HepG2 (cell line): ENCODE measurements around the gene ATOH8. TPM values are rescaled to one million over a fixed set of nuclear protein-coding genes. Genes with fewer than 3 reads are reported as not detected.

Experiments
- AGO2 ChIP-seq: fragments of 200-400 bp; formaldehyde crosslinking; optimal IDR thresholded peaks from 2 replicates; pipeline ENCODE3; 2017; ENCODE audit warnings: mild to moderate bottlenecking, low read depth, low read length, moderate library complexity
- ATF5 ChIP-seq: sonication (generic); formaldehyde crosslinking; IDR thresholded peaks from 2 replicates; pipeline ENCODE4 v1.4.0; 2020; ENCODE audit warnings: mild to moderate bottlenecking, low read depth, missing genetic modification reagents
- FOXK1 ChIP-seq: sonication (generic); formaldehyde crosslinking; IDR thresholded peaks from 2 replicates; pipeline ENCODE4 v1.4.0; 2020; ENCODE audit warnings: low read depth, missing genetic modification reagents, borderline replicate concordance
- GLMP ChIP-seq: sonication (generic); formaldehyde crosslinking; IDR thresholded peaks from 2 replicates; pipeline ENCODE4 v1.9.0; 2021; ENCODE audit warnings: missing genetic modification reagents, mild to moderate bottlenecking, borderline replicate concordance
- MED1 ChIP-seq: sonication (generic); formaldehyde crosslinking; IDR thresholded peaks from 2 replicates; pipeline ENCODE4 v1.4.0; 2020; ENCODE audit warnings: missing genetic modification reagents
- MYC ChIP-seq: sonication (generic); formaldehyde crosslinking; IDR thresholded peaks from 2 replicates; pipeline ENCODE4 v1.9.0; 2021; ENCODE audit warnings: missing genetic modification reagents, borderline replicate concordance
- REXO4 ChIP-seq: sonication (generic); formaldehyde crosslinking; IDR thresholded peaks from 2 replicates; pipeline ENCODE4 v1.8.0; 2022; ENCODE audit warnings: missing genetic modification reagents, mild to moderate bottlenecking, borderline replicate concordance
- SCMH1 ChIP-seq: sonication (generic); formaldehyde crosslinking; IDR thresholded peaks from 2 replicates; pipeline ENCODE4 v1.9.0; 2021; ENCODE audit warnings: missing genetic modification reagents, mild to moderate bottlenecking, borderline replicate concordance
- TERF1 ChIP-seq: sonication (generic); formaldehyde crosslinking; IDR thresholded peaks from 2 replicates; pipeline ENCODE4 v1.8.0; 2022; ENCODE audit warnings: mild to moderate bottlenecking, missing genetic modification reagents, moderate library complexity
- THAP11 ChIP-seq: IDR thresholded peaks from 2 replicates; pipeline ENCODE4 v1.6.1; 2016; ENCODE audit warnings: missing biosample characterization, missing genetic modification reagents
- ZNF274 ChIP-seq: sonication (generic); formaldehyde crosslinking; IDR thresholded peaks from 2 replicates; pipeline ENCODE4 v1.5.1; 2020; ENCODE audit warnings: mild to moderate bottlenecking, missing genetic modification reagents
- ZNF451 ChIP-seq: sonication (generic); formaldehyde crosslinking; IDR thresholded peaks from 2 replicates; pipeline ENCODE4 v1.5.0; 2020; ENCODE audit warnings: mild to moderate bottlenecking, missing genetic modification reagents
- ZNF484 ChIP-seq: sonication (generic); formaldehyde crosslinking; IDR thresholded peaks from 2 replicates; pipeline ENCODE4 v1.5.1; 2020; ENCODE audit warnings: mild to moderate bottlenecking, low read depth, missing genetic modification reagents, borderline replicate concordance
- ZNF777 ChIP-seq: sonication (generic); formaldehyde crosslinking; IDR thresholded peaks from 2 replicates; pipeline ENCODE4 v1.4.0; 2020; ENCODE audit warnings: missing genetic modification reagents
- ZNF781 ChIP-seq: sonication (generic); formaldehyde crosslinking; IDR thresholded peaks from 2 replicates; pipeline ENCODE4 v1.5.1; 2020; ENCODE audit warnings: borderline replicate concordance, mild to moderate bottlenecking, missing genetic modification reagents; ENCODE audit errors: not compliant biosample characterization
- polyA plus RNA-seq, 8 experiments: library from polyadenylated mRNA; depleted of rRNA in 3 of 8; stranded (reverse) in 7 of 8; unstranded in 1 of 8; fragments of >200 nt; fragmentation: Illumina TruSeq in 4 of 8; extraction: Trizol in 4 of 8; gene quantifications; 2 replicates each; pipeline versions ENCODE4 v1.2.1 to v1.2.3, GENCODE V29; 2011 to 2016; ENCODE audit warnings: low read depth in 4 of 8, missing spikeins in 1 of 8, mixed read lengths in 1 of 8; ENCODE audit not compliant: insufficient read depth in 1 of 8
- total RNA-seq, 5 experiments: library from RNA; depleted of rRNA; stranded (reverse); fragments of >200 nt; fragmentation: Illumina TruSeq; extraction: Trizol; gene quantifications; 2 replicates each; pipeline ENCODE4 v1.2.3, GENCODE V29; 2016; ENCODE audit warnings: low read depth in 1 of 5
- TF ChIP-seq, protein P1 (sequence below): sonication (generic); formaldehyde crosslinking; IDR thresholded peaks from 2 replicates; pipeline ENCODE4 v1.5.1; 2020; ENCODE audit warnings: mild to moderate bottlenecking, missing genetic modification reagents
- TF ChIP-seq, protein P2 (sequence below): sonication (generic); formaldehyde crosslinking; IDR thresholded peaks from 2 replicates; pipeline ENCODE4 v1.8.0; 2022; ENCODE audit warnings: mild to moderate bottlenecking, missing genetic modification reagents
- TF ChIP-seq, protein P3 (sequence below), 2 experiments: sonication (generic) in 1 of 2; formaldehyde crosslinking in 1 of 2; IDR thresholded peaks; 2 replicates each; pipeline versions ENCODE4 v1.4.0 to v1.6.1; 2018 to 2020; ENCODE audit warnings: missing genetic modification reagents in 2 of 2, borderline replicate concordance in 1 of 2, low read depth in 1 of 2, mild to moderate bottlenecking in 1 of 2, missing biosample characterization in 1 of 2

The ATOH8 gene
- total and polyA plus RNA-seq, 2 of the 13 experiments (the other 11 are each of a cell fraction or from before 2014, with no cell fraction given) = 0.13 to 0.61 TPM

- no peak for TF ChIP-seq TERF1
- TF ChIP-seq REXO4 (CRISPR knock-in tag) = no peak
- TF ChIP-seq SCMH1 (CRISPR knock-in tag) = no peak
- TF ChIP-seq, protein P1, sequence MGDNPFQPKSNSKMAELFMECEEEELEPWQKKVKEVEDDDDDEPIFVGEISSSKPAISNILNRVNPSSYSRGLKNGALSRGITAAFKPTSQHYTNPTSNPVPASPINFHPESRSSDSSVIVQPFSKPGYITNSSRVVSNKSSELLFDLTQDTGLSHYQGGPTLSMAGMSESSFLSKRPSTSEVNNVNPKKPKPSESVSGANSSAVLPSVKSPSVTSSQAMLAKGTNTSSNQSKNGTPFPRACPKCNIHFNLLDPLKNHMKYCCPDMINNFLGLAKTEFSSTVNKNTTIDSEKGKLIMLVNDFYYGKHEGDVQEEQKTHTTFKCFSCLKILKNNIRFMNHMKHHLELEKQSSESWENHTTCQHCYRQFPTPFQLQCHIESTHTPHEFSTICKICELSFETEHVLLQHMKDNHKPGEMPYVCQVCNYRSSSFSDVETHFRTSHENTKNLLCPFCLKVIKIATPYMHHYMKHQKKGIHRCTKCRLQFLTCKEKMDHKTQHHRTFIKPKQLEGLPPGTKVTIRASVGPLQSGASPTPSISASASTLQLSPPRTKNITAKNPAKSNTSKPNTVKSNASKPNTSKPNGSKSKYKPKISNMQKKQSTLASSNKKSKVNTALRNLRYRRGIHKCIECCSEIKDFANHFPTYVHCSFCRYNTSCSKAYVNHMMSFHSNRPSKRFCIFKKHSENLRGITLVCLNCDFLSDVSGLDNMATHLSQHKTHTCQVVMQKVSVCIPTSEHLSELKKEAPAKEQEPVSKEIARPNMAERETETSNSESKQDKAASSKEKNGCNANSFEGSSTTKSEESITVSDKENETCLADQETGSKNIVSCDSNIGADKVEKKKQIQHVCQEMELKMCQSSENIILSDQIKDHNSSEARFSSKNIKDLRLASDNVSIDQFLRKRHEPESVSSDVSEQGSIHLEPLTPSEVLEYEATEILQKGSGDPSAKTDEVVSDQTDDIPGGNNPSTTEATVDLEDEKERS (CRISPR knock-in tag) = no peak
- 0 out of 2 replicates have a peak, but pooled peaks have one; percentile 48 for TF ChIP-seq ZNF777 (CRISPR knock-in tag)
- no peak for TF ChIP-seq AGO2
- TF ChIP-seq MYC (CRISPR knock-in tag) = no peak; the same call in 1 of the 2 replicates
- TF ChIP-seq, protein P2, sequence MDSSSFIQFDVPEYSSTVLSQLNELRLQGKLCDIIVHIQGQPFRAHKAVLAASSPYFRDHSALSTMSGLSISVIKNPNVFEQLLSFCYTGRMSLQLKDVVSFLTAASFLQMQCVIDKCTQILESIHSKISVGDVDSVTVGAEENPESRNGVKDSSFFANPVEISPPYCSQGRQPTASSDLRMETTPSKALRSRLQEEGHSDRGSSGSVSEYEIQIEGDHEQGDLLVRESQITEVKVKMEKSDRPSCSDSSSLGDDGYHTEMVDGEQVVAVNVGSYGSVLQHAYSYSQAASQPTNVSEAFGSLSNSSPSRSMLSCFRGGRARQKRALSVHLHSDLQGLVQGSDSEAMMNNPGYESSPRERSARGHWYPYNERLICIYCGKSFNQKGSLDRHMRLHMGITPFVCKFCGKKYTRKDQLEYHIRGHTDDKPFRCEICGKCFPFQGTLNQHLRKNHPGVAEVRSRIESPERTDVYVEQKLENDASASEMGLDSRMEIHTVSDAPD (CRISPR knock-in tag) = no peak; the same call in 1 of the 2 replicates
- TF ChIP-seq ZNF781 (CRISPR knock-in tag) = no peak
- no peak for TF ChIP-seq GLMP
- TF ChIP-seq ZNF451 (CRISPR knock-in tag) = peak; percentile 27; the same call in 1 of the 2 replicates
- TF ChIP-seq THAP11 (CRISPR knock-in tag) = peak; percentile 25; the same call in 1 of the 2 replicates
- no peak for TF ChIP-seq MED1 (CRISPR knock-in tag)
- no peak for TF ChIP-seq ZNF274 (CRISPR knock-in tag)
- no peak for TF ChIP-seq FOXK1 (CRISPR knock-in tag)
- TF ChIP-seq, protein P3, sequence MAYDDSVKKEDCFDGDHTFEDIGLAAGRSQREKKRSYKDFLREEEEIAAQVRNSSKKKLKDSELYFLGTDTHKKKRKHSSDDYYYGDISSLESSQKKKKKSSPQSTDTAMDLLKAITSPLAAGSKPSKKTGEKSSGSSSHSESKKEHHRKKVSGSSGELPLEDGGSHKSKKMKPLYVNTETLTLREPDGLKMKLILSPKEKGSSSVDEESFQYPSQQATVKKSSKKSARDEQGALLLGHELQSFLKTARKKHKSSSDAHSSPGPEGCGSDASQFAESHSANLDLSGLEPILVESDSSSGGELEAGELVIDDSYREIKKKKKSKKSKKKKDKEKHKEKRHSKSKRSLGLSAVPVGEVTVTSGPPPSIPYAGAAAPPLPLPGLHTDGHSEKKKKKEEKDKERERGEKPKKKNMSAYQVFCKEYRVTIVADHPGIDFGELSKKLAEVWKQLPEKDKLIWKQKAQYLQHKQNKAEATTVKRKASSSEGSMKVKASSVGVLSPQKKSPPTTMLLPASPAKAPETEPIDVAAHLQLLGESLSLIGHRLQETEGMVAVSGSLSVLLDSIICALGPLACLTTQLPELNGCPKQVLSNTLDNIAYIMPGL (CRISPR knock-in tag; IDR thresholded peaks at IDR 0.05; ENCODE audit: borderline replicate concordance in 1 of 2, low read depth in 1 of 2) = peak; percentile 38 to 79; a peak in 2 of 4 replicates
- TF ChIP-seq ATF5 (CRISPR knock-in tag) = peak; percentile 72; the same call in 1 of the 2 replicates
- no peak for TF ChIP-seq ZNF484 (CRISPR knock-in tag)
Measured at GRCh38 chr2:85772019-85772745, 18.4 kb downstream of the ATOH8 start (continued).
